Urothelium cell line (cell line): ENCODE results near the gene DNAJC7.
"Not testable (repeated sequence)": the region's sequence is repeated elsewhere in the genome, so short reads cannot be mapped to it uniquely, and the experiment has no call there.

ENCODE experiments used
- DNase-seq: peaks from one replicate; pipeline ENCODE4 v3.0.0; 2011; ENCODE audit warnings: low spot score, mixed read lengths
- FAIRE-seq: peaks from 2 replicates; lab custom pipeline; 2011; peaks lifted over from hg19 to GRCh38; lab: Jason Lieb, UNC

The DNAJC7 gene

GRCh38 chr17:41962111-41962510 lies 55.1 kb downstream of the DNAJC7 start:
- DNase-seq (no peak), FAIRE-seq (no peak)

GRCh38 chr17:41959336-41960095 lies 57.7 kb downstream of the DNAJC7 start:
- FAIRE-seq (no peak), DNase-seq (no peak)

GRCh38 chr17:41959030-41959335 lies 58.3 kb downstream of the DNAJC7 start:
- DNase-seq: no peak
- no peak for FAIRE-seq

- no peak for DNase-seq
- no peak for FAIRE-seq
Observed at GRCh38 chr17:41957869-41958439, 59.3 kb downstream of the DNAJC7 start.

GRCh38 chr17:41957031-41957868 lies 60.0 kb downstream of the DNAJC7 start:
- FAIRE-seq (no peak), DNase-seq (no peak)

- FAIRE-seq (no peak), DNase-seq (no peak)
Observed at GRCh38 chr17:41956522-41956921, 60.7 kb downstream of the DNAJC7 start.

GRCh38 chr17:41948762-41949460 lies 68.3 kb downstream of the DNAJC7 start:
- no peak for DNase-seq
- no peak for FAIRE-seq

- DNase-seq (no peak), FAIRE-seq (no peak)
Observed at GRCh38 chr17:41944943-41945342, 72.3 kb downstream of the DNAJC7 start.

- no peak for DNase-seq
- FAIRE-seq: no peak
Observed at GRCh38 chr17:41943492-41943891, 73.7 kb downstream of the DNAJC7 start.

- FAIRE-seq: no peak
- DNase-seq: no peak
Observed at GRCh38 chr17:41942626-41943373, 74.4 kb downstream of the DNAJC7 start.

- no peak for FAIRE-seq
- no peak for DNase-seq
Observed at GRCh38 chr17:41941168-41941567, 76.1 kb downstream of the DNAJC7 start.

GRCh38 chr17:41939693-41940090 lies 77.5 kb downstream of the DNAJC7 start:
- FAIRE-seq: no peak
- DNase-seq: no peak

- DNase-seq (no peak), FAIRE-seq (no peak)
Observed at GRCh38 chr17:41939044-41939692, 78.1 kb downstream of the DNAJC7 start.

GRCh38 chr17:41937970-41938954 lies 79.0 kb downstream of the DNAJC7 start:
- DNase-seq: no peak
- no peak for FAIRE-seq

GRCh38 chr17:41935641-41936040 lies 81.6 kb downstream of the DNAJC7 start:
- FAIRE-seq: no peak
- DNase-seq: no peak

- DNase-seq (no peak), FAIRE-seq (no peak)
Observed at GRCh38 chr17:41932816-41933389, 84.3 kb downstream of the DNAJC7 start.

- FAIRE-seq, DNase-seq: not testable (repeated sequence)
Observed at GRCh38 chr17:41931715-41932114, 85.5 kb downstream of the DNAJC7 start.

- DNase-seq, FAIRE-seq: not testable (repeated sequence)
Observed at GRCh38 chr17:41930833-41931156, 86.4 kb downstream of the DNAJC7 start.
